ENCODE data around the gene PLEKHM2.

Gene PLEKHM2

GRCh38 chr1:15702722-15703550, 18.8 kb downstream of the PLEKHM2 start:
- Histone ChIP-seq H3K36me3 (ENCODE audit: control insufficient read depth, insufficient read depth, low read length) (no peaks in the 10 kb centered on the region), H3K4me3 (ENCODE audit: low read depth, low read length) (no peak overlapping the region), H3K27me3 (ENCODE audit: control insufficient read depth, insufficient read depth, low read length) (no peaks in the 10 kb centered on the region), H3K4me1 (no peaks in the 10 kb centered on the region), H3K4me2 (ENCODE audit: low read length) (peak overlapping the region; percentile 9), H2AFZ (peak overlapping the region; percentile 16), H3K9me3 (ENCODE audit: control insufficient read depth, low read length) (no peaks in the 10 kb centered on the region), H3K79me2 (peaks cover 31% of the 10 kb centered on the region), H3K27ac (peak overlapping the region; percentile 88), H3K9ac (no peak overlapping the region)
- TF ChIP-seq CTCF (IDR thresholded peaks at IDR 0.05) = peak; percentile 11

- Histone ChIP-seq H3K4me1 (no peaks in the 10 kb centered on the region), H3K27ac (peak overlapping the region; percentile 88), H3K79me2 (peaks cover 37% of the 10 kb centered on the region), H3K9me3 (ENCODE audit: control insufficient read depth, low read length) (no peaks in the 10 kb centered on the region), H3K4me3 (ENCODE audit: low read depth, low read length) (no peak overlapping the region), H3K9ac (no peak overlapping the region), H3K27me3 (ENCODE audit: control insufficient read depth, insufficient read depth, low read length) (no peaks in the 10 kb centered on the region), H2AFZ (peak overlapping the region; percentile 16), H3K4me2 (ENCODE audit: low read length) (peak overlapping the region; percentile 9), H3K36me3 (ENCODE audit: control insufficient read depth, insufficient read depth, low read length) (no peaks in the 10 kb centered on the region)
- no peak for TF ChIP-seq CTCF (IDR thresholded peaks at IDR 0.05)
Observed at GRCh38 chr1:15703562-15703961, 19.4 kb downstream of the PLEKHM2 start.

GRCh38 chr1:15704526-15705183, 20.5 kb downstream of the PLEKHM2 start:
- no peaks in the 10 kb centered on the region for H3K27me3 ChIP-seq (ENCODE audit: control insufficient read depth, insufficient read depth, low read length)
- H3K9me3 ChIP-seq (ENCODE audit: control insufficient read depth, low read length) = no peaks in the 10 kb centered on the region
- H3K4me3 ChIP-seq (ENCODE audit: low read depth, low read length) = no peak overlapping the region
- no peak overlapping the region for H3K4me2 ChIP-seq (ENCODE audit: low read length)
- TF ChIP-seq CTCF (IDR thresholded peaks at IDR 0.05) = no peak
- no peak overlapping the region for H3K9ac ChIP-seq
- no peaks in the 10 kb centered on the region for H3K36me3 ChIP-seq (ENCODE audit: control insufficient read depth, insufficient read depth, low read length)
- no peaks in the 10 kb centered on the region for H3K4me1 ChIP-seq
- no peak overlapping the region for H2AFZ ChIP-seq
- peaks cover 48% of the 10 kb centered on the region for H3K79me2 ChIP-seq
- peak overlapping the region; percentile 88 for H3K27ac ChIP-seq

GRCh38 chr1:15705184-15705566, 21.1 kb downstream of the PLEKHM2 start:
- no peaks in the 10 kb centered on the region for H3K9me3 ChIP-seq (ENCODE audit: control insufficient read depth, low read length)
- no peak overlapping the region for H2AFZ ChIP-seq
- no peaks in the 10 kb centered on the region for H3K4me1 ChIP-seq
- H3K4me3 ChIP-seq (ENCODE audit: low read depth, low read length) = no peak overlapping the region
- no peaks in the 10 kb centered on the region for H3K36me3 ChIP-seq (ENCODE audit: control insufficient read depth, insufficient read depth, low read length)
- no peaks in the 10 kb centered on the region for H3K27me3 ChIP-seq (ENCODE audit: control insufficient read depth, insufficient read depth, low read length)
- H3K9ac ChIP-seq = no peak overlapping the region
- TF ChIP-seq CTCF (IDR thresholded peaks at IDR 0.05) = no peak
- H3K27ac ChIP-seq = no peak overlapping the region
- H3K4me2 ChIP-seq (ENCODE audit: low read length) = no peak overlapping the region
- H3K79me2 ChIP-seq = peaks cover 48% of the 10 kb centered on the region
